Brain pericyte (primary cell): Measurements from ENCODE around the gene PDP2.

ENCODE experiments used
- DNase-seq: peaks from one replicate; pipeline ENCODE4 v3.0.0-alpha.2; 2012; ENCODE audit warnings: low read depth, low spot score

PDP2 gene, protein sequence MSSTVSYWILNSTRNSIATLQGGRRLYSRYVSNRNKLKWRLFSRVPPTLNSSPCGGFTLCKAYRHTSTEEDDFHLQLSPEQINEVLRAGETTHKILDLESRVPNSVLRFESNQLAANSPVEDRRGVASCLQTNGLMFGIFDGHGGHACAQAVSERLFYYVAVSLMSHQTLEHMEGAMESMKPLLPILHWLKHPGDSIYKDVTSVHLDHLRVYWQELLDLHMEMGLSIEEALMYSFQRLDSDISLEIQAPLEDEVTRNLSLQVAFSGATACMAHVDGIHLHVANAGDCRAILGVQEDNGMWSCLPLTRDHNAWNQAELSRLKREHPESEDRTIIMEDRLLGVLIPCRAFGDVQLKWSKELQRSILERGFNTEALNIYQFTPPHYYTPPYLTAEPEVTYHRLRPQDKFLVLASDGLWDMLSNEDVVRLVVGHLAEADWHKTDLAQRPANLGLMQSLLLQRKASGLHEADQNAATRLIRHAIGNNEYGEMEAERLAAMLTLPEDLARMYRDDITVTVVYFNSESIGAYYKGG

GRCh38 chr16:66880288-66881013 is at the start of gene PDP2:
TSS of gene PDP2 (plus strand) at chr16:66880515. CDS start at chr16:66884285, 3,770 bp downstream.
- peak; percentile 63 for DNase-seq

DNA sequence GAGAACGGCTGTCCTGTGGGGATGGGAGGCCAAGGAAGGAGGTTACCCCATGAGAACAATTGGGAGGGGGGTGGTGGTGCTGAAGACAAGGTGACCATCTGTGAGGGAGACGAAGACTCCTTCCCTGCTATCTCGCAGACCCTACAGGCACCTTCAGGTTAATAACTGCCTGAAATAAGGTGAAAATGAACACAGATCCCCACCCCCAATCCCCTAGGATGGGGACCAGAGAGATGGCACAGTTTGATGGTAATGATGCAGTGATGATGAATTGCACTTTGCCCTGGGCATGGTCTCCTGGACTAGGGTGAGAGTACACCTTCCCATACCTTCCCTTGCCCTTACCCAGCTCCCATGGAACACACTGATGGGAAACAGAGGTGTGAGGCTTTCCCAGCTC is 48.1 kb upstream of the PDP2 start:
- DNase-seq: no peak

- DNase-seq: no peak
These were observed 47.5 kb upstream of the PDP2 start for GRCh38 chr16:66832661-66833305.

DNA sequence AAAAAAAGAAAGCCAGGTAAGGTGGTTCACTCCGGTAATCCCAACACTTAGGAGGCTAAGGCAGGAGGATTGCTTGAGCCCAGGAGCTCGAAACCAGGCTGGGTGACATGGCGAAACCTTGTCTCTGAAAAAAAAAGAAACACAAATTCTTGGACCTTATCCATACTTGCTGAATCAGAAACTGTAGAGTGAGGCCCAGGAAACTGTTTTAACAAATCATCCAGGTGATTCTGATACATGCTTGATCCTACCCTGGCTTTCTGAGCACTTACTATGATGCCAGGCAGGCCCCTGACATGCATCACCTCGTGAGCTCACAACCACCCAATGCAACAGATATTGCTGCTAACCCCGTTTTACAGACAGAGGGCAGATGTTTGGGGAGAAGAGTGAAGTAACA is 45.6 kb upstream of the PDP2 start:
- no peak for DNase-seq

GRCh38 chr16:66840883-66841282 is 39.4 kb upstream of the PDP2 start:
- DNase-seq: no peak

GRCh38 chr16:66841366-66841765 is 38.9 kb upstream of the PDP2 start:
- DNase-seq: no peak

GRCh38 chr16:66842765-66843164 is 37.5 kb upstream of the PDP2 start:
- no peak for DNase-seq

- DNase-seq: no peak
These were observed 37.1 kb upstream of the PDP2 start for GRCh38 chr16:66843191-66843590.

DNA sequence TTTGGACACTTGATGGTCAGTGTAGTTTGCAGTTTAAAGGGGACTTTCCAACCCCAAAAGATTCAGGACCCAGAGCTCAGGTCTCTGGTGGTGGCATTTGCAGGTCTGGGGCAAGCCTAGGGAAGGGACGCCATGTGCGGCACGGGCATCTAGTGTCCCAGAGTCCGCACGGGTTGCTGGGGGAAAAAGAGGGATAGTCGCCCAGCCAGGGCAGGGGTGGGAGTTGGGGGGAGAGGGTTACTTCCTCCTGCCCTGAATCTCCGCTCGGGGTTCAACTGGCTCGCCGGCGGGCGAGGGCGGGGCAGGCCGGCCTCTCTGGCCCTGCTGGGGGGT is 36.3 kb upstream of the PDP2 start:
- no peak for DNase-seq

DNA sequence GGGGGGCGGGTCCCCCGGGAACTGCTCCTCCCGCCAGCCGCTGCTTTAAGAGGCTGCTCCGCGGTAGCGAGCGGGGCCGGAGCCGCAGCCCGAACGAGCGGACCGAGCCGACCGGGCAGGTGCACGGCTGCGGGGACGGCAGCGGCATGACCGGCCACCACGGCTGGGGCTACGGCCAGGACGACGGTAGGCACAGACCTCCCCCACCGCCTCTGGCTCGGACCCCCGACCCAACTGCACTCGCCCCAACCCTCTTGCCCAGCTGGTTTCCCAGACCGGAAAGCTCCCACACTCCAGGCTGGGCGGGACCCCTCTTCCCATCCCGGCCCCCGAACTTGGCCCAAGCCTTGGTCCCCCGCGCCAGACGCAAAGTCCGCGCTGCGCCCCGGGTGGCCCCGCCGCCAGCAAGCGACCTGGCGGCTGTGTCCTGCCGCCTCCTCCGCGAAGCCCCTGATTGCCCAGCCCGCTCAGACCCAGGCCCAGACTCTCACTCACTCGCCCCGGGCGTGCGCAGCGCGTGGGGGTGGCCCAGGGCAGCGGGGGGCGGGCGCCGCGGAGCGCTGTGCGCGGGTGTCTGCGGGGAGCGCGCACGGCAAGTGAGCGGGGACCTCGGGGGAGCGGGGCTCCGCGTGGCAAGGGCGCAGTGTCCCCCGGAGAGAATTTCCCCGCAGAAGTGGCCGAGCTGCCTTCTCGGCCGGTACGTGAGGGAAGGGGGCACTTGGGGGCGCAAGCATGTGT is 35.8 kb upstream of the PDP2 start, which contains the start of gene CA7:
TSS of gene CA7 (plus strand) at position 73 of the 738 bp plus-strand sequence. CDS start at position 147, 74 bp downstream.
- no peak for DNase-seq

DNA sequence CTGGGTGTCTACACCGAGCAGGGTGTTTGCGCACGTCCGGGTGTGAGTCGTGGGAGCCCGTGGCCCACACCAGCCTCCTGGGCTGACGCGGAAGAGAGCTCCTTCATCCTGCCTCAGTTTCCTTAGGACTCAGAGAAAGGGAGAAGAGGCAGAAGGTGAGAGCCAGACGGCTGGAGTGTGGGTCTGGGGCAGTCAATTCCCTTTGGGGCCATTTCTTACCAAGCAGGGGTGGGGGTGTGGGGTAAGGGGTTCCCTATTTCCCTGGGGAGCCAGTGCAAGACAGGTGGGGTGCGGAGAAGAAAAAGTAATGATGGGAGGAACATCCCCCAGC is 35.3 kb upstream of the PDP2 start:
- no peak for DNase-seq

- no peak for DNase-seq
These were observed 34.5 kb upstream of the PDP2 start for GRCh38 chr16:66845791-66846221.

DNA sequence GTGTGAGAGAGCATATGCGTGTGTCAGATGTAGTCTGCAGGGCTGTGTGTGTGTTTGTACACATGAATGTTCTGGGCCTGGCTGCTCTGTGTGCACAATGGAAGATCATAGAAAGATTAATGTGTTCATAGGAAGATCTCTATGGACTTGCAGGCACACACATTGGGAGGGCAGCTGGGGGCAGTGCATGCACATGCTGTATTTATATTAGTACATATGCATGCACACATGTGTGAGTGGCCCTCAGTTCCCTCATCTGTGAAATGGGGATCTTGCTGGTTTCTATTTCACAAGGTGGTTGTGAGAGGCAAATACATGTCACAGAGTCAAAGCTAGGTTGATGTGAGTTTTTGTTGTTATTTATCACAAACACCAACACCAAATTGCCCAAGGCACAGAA is 34.0 kb upstream of the PDP2 start:
- no peak for DNase-seq

- no peak for DNase-seq
These were observed 33.5 kb upstream of the PDP2 start for GRCh38 chr16:66846831-66847230.

DNA sequence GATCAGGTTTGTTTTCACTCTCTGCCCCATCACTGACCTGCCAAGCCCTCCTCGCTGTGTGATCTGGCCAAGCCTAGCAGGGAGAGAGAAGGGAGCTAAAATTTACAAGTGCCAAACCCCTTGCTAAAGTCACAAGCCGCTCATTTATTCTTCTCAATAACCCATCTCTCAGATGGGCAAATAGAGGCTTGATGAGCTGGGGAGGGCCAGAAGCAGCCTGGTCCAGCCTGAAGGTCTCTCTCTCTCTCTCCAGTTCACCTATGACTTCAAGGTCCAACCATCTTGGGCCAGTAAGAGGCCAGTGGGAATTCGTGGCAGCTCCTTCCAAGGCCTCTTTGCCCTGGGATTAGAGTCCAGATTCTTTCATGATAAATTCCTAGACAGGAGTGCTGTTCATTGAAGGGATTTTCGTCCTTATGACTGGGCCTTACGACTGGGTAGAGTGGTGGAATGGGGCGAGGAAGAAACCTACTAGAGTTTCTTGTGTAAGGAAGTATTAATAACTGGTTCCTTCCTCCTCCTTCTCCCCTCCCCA is 32.7 kb upstream of the PDP2 start:
- DNase-seq: no peak

GRCh38 chr16:66848172-66848571 is 32.1 kb upstream of the PDP2 start:
- no peak for DNase-seq

GRCh38 chr16:66849021-66849420 is 31.3 kb upstream of the PDP2 start:
- no peak for DNase-seq

DNA sequence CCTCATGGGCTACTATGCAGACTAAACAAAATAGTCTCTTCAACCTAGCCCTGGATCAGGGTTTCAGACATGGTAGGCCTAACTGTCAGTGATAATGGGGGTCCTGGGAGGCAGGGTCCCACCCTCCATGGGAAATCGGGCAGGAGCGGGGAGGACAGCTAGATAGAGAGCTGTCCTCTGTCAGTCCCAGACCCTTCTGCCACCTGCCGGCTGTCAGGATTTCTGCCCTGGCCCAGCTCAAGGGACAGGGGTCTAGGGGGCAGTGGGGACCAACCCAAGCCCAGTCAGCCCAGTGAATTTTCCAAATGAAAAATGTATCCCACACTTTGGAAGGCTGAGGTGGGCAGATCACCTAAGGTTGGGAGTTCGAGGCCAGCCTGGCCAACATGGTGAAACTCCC is 30.8 kb upstream of the PDP2 start:
- DNase-seq: no peak

DNA sequence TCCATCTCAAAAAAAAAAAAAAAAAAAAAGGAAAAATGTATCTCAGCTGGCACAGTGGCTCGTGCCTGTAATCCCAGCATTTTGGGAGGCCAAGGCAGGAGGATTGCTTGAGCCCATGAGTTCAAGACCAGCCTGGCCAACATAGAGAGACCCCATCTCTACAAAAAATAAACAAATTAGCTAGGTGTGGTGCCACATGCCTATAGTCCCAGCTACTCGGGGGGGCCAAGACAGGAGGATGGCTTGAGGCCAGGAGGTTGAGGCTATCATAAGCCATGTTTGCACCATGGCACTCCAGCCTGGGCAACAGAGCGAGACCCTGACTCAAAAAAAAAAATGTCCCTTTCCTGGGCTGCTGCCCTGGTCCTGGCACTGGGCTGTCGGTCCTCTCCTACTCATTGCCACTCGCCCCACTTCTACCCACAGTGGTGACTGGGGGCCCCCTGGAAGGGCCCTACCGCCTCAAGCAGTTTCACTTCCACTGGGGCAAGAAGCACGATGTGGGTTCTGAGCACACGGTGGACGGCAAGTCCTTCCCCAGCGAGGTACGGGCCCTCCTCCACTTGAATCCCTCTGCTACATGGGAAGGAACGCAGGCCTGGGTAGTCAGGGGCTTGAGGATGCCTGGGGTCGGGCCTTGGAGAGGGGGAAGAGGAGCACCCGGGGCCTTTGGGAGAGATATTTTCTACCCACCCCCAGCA is 30.1 kb upstream of the PDP2 start:
- no peak for DNase-seq

- no peak for DNase-seq
These were observed 28.9 kb upstream of the PDP2 start for GRCh38 chr16:66851166-66851964.
